Fibroblast of lung (primary cell): ENCODE data around the gene ELMO1.

Source experiments
- CTCF ChIP-seq, 2 donors: IDR thresholded peaks in 1 of 2; conservative IDR thresholded peaks in 1 of 2; 1 replicate in 1 of 2; 2 replicates in 1 of 2; pipeline ENCODE4 v1.5.1; 2011 to 2012; ENCODE audit warnings: low read length in 2 of 2, control low read depth in 1 of 2, inconsistent platforms in 1 of 2, low read depth in 1 of 2, mild to moderate bottlenecking in 1 of 2
- EZH2 ChIP-seq: IDR thresholded peaks from 2 replicates; pipeline ENCODE4 v1.5.1; 2012; ENCODE audit warnings: low read length, control low read depth, mild to moderate bottlenecking; ENCODE audit errors: missing control alignments

- TF ChIP-seq CTCF (conservative IDR thresholded peaks at IDR 0.05 in 1 of 2, IDR thresholded peaks at IDR 0.05 in 1 of 2; ENCODE audit: low read depth in 1 of 2, low read length in 2 of 2) (no peak), EZH2 (no peak)
Measured at GRCh38 chr7:36984710-36985312, 463.9 kb downstream of the ELMO1 start.
